ENCODE results near the gene ZBTB7C. TPM values are rescaled to one million over a fixed set of nuclear protein-coding genes. Genes with fewer than 3 reads are reported as not detected.

The ZBTB7C gene
- polyA plus RNA-seq, 1 of the 3 experiments (the other 2 are of a cell fraction), result 0.05 TPM

DNA sequence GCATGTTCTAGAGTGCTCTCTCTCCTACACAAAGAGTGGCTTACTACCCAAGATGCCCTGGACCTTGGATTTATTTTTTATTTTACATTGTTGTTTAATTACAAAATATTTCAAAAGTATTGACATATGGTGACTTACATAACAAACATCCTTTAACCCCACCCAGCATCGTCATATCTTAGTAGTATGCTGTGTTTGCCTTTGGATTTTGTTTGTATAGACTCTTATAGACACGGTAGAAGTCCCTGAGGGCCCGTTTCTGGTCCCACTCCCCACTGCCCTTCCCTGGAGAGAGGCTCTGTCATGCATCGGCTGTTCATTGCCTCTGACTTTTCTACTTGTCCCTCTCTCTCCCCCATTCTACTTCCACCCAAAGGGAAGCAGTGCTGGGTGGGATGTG lies 112.0 kb downstream of the ZBTB7C start:
- no peaks in the 10 kb centered on the region for H3K79me2 ChIP-seq (ENCODE audit: insufficient read depth)
- POLR2A ChIA-PET, result no interaction called here
- H3K27me3 ChIP-seq (ENCODE audit: insufficient read depth), result no peaks in the 10 kb centered on the region
- no peak overlapping the region; a peak in 1 of 4 replicates for H3K27ac ChIP-seq (ENCODE audit: low read depth in 2 of 2, low read length in 1 of 2)
- H3K9me3 ChIP-seq, result no peaks in the 10 kb centered on the region
- no peaks in the 10 kb centered on the region for H3K9me2 ChIP-seq
- H4K20me1 ChIP-seq (ENCODE audit: insufficient read depth), result no peaks in the 10 kb centered on the region
- DNase-seq, result no peak
- 55% methylated on average over 4 of the region's 4 CpGs for WGBS (ENCODE audit: low lambda C conversion rate)
- TF ChIP-seq NRF1 (IDR thresholded peaks at IDR 0.05; ENCODE audit: low read depth, low read length), result no peak
- no peak for TF ChIP-seq FOXM1 (IDR thresholded peaks at IDR 0.05; ENCODE audit: low read depth)
- no peak for TF ChIP-seq RAD21 (IDR thresholded peaks at IDR 0.05; ENCODE audit: low read length)
- TF ChIP-seq GATA2 (CRISPR knock-in tag; IDR thresholded peaks at IDR 0.05), result no peak
- no peak for TF ChIP-seq IRF3 (IDR thresholded peaks at IDR 0.05; ENCODE audit: low read depth, low read length)
- TF ChIP-seq POLR2AphosphoS5 (IDR thresholded peaks at IDR 0.05; ENCODE audit: low read depth, low read length), result no peak
- TF ChIP-seq, protein P1, sequence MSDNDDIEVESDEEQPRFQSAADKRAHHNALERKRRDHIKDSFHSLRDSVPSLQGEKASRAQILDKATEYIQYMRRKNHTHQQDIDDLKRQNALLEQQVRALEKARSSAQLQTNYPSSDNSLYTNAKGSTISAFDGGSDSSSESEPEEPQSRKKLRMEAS (IDR thresholded peaks at IDR 0.05; ENCODE audit: low read depth), result no peak
- TF ChIP-seq RXRA (IDR thresholded peaks at IDR 0.05; ENCODE audit: borderline replicate concordance, low read depth), result no peak
- TF ChIP-seq YY1 (IDR thresholded peaks at IDR 0.05; ENCODE audit: low read depth), result no peak
- TF ChIP-seq GABPA (IDR thresholded peaks at IDR 0.05; ENCODE audit: low read depth), result no peak
- no peak for TF ChIP-seq JUND (IDR thresholded peaks at IDR 0.05)
- TF ChIP-seq ZBTB33 (IDR thresholded peaks at IDR 0.05; ENCODE audit: borderline replicate concordance, low read depth), result no peak
- TF ChIP-seq MXI1 (IDR thresholded peaks at IDR 0.05; ENCODE audit: low read depth, low read length), result no peak
- no peak for TF ChIP-seq ELF1 (IDR thresholded peaks at IDR 0.05)
- TF ChIP-seq, protein P2, sequence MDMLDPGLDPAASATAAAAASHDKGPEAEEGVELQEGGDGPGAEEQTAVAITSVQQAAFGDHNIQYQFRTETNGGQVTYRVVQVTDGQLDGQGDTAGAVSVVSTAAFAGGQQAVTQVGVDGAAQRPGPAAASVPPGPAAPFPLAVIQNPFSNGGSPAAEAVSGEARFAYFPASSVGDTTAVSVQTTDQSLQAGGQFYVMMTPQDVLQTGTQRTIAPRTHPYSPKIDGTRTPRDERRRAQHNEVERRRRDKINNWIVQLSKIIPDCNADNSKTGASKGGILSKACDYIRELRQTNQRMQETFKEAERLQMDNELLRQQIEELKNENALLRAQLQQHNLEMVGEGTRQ (IDR thresholded peaks at IDR 0.05; ENCODE audit: borderline replicate concordance, low read depth, low read length), result no peak
- TF ChIP-seq SIN3A (IDR thresholded peaks at IDR 0.05; ENCODE audit: borderline replicate concordance, low read depth, low read length), result no peak
- TF ChIP-seq CTCF (IDR thresholded peaks at IDR 0.05), result no peak
- TF ChIP-seq USF1 (IDR thresholded peaks at IDR 0.05; ENCODE audit: borderline replicate concordance, low read depth), result no peak
- TF ChIP-seq REST (IDR thresholded peaks at IDR 0.05; ENCODE audit: low read depth, low read length), result no peak
- TF ChIP-seq TCF12 (IDR thresholded peaks at IDR 0.05), result no peak
- no peaks in the 10 kb centered on the region for H3K36me3 ChIP-seq (replicated peaks in 1 of 2; ENCODE audit: control insufficient read depth in 1 of 2, insufficient read depth in 2 of 2, low read length in 1 of 2)
- no peak overlapping the region for H3K9ac ChIP-seq
- H2AFZ ChIP-seq (ENCODE audit: low read depth), result no peak overlapping the region
- H3K4me2 ChIP-seq, result no peak overlapping the region
- no peaks in the 10 kb centered on the region for H3F3A ChIP-seq (replicated peaks; ENCODE audit: insufficient read depth)
- H3K4me1 ChIP-seq (ENCODE audit: control insufficient read depth in 1 of 2, insufficient read depth in 2 of 2, low read depth in 1 of 2, low read length in 1 of 2), result peaks cover 0 to 34% of the 10 kb centered on the region in 2 experiments; a peak in 2 of 4 replicates
- CTCF ChIA-PET, result no interaction called here
- H3K4me3 ChIP-seq (ENCODE audit: low read depth in 2 of 2, low read length in 1 of 2), result no peak overlapping the region

All from SK-N-SH (cell line).